B cell (primary cell): ENCODE results near the gene BTRC. TPM values are rescaled to one million over a fixed set of nuclear protein-coding genes. Genes with fewer than 3 reads are reported as not detected.

Experiments
- ATAC-seq: fragments of 200-7000 bp; cut with Tn5 transposase; one replicate; pipeline ENCODE4 v1.10.0; 2021; ENCODE audit warnings: low read depth, mild to moderate bottlenecking, moderate number of reproducible peaks, moderate library complexity
- CTCF ChIA-PET: fragments of 350-600 bp; sonication (Branson Sonifier 250); formaldehyde crosslinking; loops from one replicate; lab custom pipeline; 2021; ENCODE audit warnings: antibody characterized with exemption, inconsistent platforms; lab: Charles Lee
- POLR2A ChIA-PET: fragments of 350-600 bp; sonication (Branson Sonifier 250); formaldehyde crosslinking; loops from one replicate; lab custom pipeline; 2021; ENCODE audit warnings: antibody characterized with exemption; lab: Charles Lee
- DNase-seq: peaks from one replicate; pipeline ENCODE4 v3.0.0; 2013
- H2AFZ ChIP-seq: 2 replicates; pipeline ENCODE4 v1.6.1; 2012; ENCODE audit warnings: mild to moderate bottlenecking, low read depth, low read length; ENCODE audit not compliant: insufficient read depth, poor library complexity, severe bottlenecking
- H3K27ac ChIP-seq, 2 donors: 1 replicate in 1 of 2; 2 replicates in 1 of 2; pipeline ENCODE4 v1.5.1; 2012 to 2013; ENCODE audit warnings: low read length in 2 of 2, mild to moderate bottlenecking in 2 of 2, moderate library complexity in 1 of 2
- H3K27me3 ChIP-seq, 4 experiments: fragments of 200-600 bp in 1 of 4; sonication (generic) in 1 of 4; replicated peaks in 1 of 4; 1 replicate in 2 of 4; 2 replicates in 2 of 4; pipeline versions ENCODE4 v1.6.1 to v1.7.0; 2013 to 2016; ENCODE audit warnings: low read length in 3 of 4, mild to moderate bottlenecking in 2 of 4, mixed read lengths in 1 of 4, moderate library complexity in 1 of 4; ENCODE audit not compliant: insufficient read depth in 4 of 4, control insufficient read depth in 3 of 4; ENCODE audit errors: control extremely low read depth in 1 of 4
- H3K36me3 ChIP-seq, 2 experiments: replicated peaks in 1 of 2; 1 replicate in 1 of 2; 2 replicates in 1 of 2; pipeline versions ENCODE4 v1.6.1 to v1.7.1; 2013; ENCODE audit warnings: low read length in 1 of 2; ENCODE audit not compliant: insufficient read depth in 2 of 2, control insufficient read depth in 1 of 2; ENCODE audit errors: control extremely low read depth in 1 of 2, extremely low read depth in 1 of 2
- H3K4me1 ChIP-seq, 2 donors: fragments of 200-600 bp in 1 of 2; sonication (generic) in 1 of 2; 1 replicate in 1 of 2; 2 replicates in 1 of 2; pipeline versions ENCODE4 v1.5.1 to v1.6.1; 2013 to 2017; ENCODE audit warnings: low read length in 2 of 2; ENCODE audit not compliant: control insufficient read depth in 2 of 2, insufficient read depth in 2 of 2
- H3K4me2 ChIP-seq: replicated peaks from 2 replicates; pipeline ENCODE3; 2012; ENCODE audit warnings: mild to moderate bottlenecking, low read depth, low read length; ENCODE audit not compliant: poor library complexity, severe bottlenecking
- H3K4me3 ChIP-seq, 5 experiments: fragments of 200-600 bp in 1 of 5; sonication (generic) in 1 of 5; 1 replicate in 3 of 5; 2 replicates in 2 of 5; pipeline versions ENCODE4 v1.5.1 to v1.7.0; 2011 to 2016; ENCODE audit warnings: low read length in 4 of 5, mild to moderate bottlenecking in 4 of 5, low read depth in 2 of 5, control low read depth in 1 of 5, moderate library complexity in 1 of 5; ENCODE audit not compliant: insufficient read depth in 1 of 5; ENCODE audit errors: control extremely low read depth in 1 of 5, extremely low read depth in 1 of 5
- H3K79me2 ChIP-seq: fragments of 200-600 bp; sonication (generic); one replicate; pipeline ENCODE4 v1.6.0; 2016; ENCODE audit warnings: low read length; ENCODE audit not compliant: control insufficient read depth, insufficient read depth
- H3K9ac ChIP-seq: fragments of 200-600 bp; sonication (generic); 2 replicates; pipeline ENCODE4 v1.6.1; 2017; ENCODE audit warnings: mild to moderate bottlenecking, low read length, moderate library complexity
- H3K9me3 ChIP-seq, 3 donors: one replicate each; pipeline versions ENCODE4 v1.6.1 to v1.7.1; 2013; ENCODE audit warnings: low read length in 2 of 3; ENCODE audit not compliant: control insufficient read depth in 2 of 3, insufficient read depth in 1 of 3; ENCODE audit errors: control extremely low read depth in 1 of 3
- H4K20me1 ChIP-seq: 2 replicates; pipeline ENCODE4 v1.6.0; 2012; ENCODE audit warnings: mild to moderate bottlenecking, low read length; ENCODE audit not compliant: insufficient read depth, control insufficient read depth, poor library complexity, severe bottlenecking
- H3K27ac Mint-ChIP-seq: one replicate; pipeline ENCODE4 v1.8.0; 2021; ENCODE audit warnings: mixed read lengths
- H3K27me3 Mint-ChIP-seq: one replicate; pipeline ENCODE4 v1.8.0; 2021; ENCODE audit warnings: mixed read lengths
- H3K4me1 Mint-ChIP-seq: one replicate; pipeline ENCODE4 v1.8.0; 2021; ENCODE audit warnings: mixed read lengths
- H3K4me3 Mint-ChIP-seq: one replicate; pipeline ENCODE4 v1.8.0; 2021; ENCODE audit warnings: mixed read lengths
- H3K9me3 Mint-ChIP-seq: one replicate; pipeline ENCODE4 v1.8.0; 2022; ENCODE audit warnings: mixed read lengths; ENCODE audit not compliant: insufficient read depth
- EZH2 ChIP-seq: IDR thresholded peaks from 2 replicates; pipeline ENCODE4 v1.6.1; 2012; ENCODE audit warnings: borderline replicate concordance, low read depth, mild to moderate bottlenecking, moderate library complexity, low read length; ENCODE audit not compliant: insufficient read depth, poor library complexity, severe bottlenecking
- WGBS: methylation state at CpG from one replicate; pipeline ENCODE4 v1.1.5; 2013; ENCODE audit warnings: missing lambda C conversion rate; ENCODE audit not compliant: insufficient coverage; 5-methylcytosine and 5-hydroxymethylcytosine counted together
- intact Hi-C: fragments of 100-400 bp; cut with micrococcal nuclease; formaldehyde crosslinking; loops from one replicate; pipeline ENCODE4 v1.10.0; 2022
- polyA plus RNA-seq: library from polyadenylated mRNA; depleted of rRNA; stranded (reverse); fragments of >200 nt; gene quantifications from 2 replicates; pipeline ENCODE4 v1.2.3, GENCODE V29; 2012
- total RNA-seq, 2 donors: library from RNA; stranded (reverse); fragments of 120-200 nt in 1 of 2; gene quantifications; 1 replicate in 1 of 2; 2 replicates in 1 of 2; pipeline versions ENCODE4 v1.2.3 to v1.2.4, GENCODE V29; 2013 to 2022
- TF ChIP-seq, protein P1 (sequence below): fragments of 200-600 bp; IDR thresholded peaks from one replicate; pipeline ENCODE4 v1.8.0; 2022; ENCODE audit warnings: antibody characterized with exemption, mild to moderate bottlenecking

The BTRC gene
- total and polyA plus RNA-seq, 2 donors (not counting 1 experiment from before 2014, with no cell fraction given) = 4.3 to 21.9 TPM

DNA sequence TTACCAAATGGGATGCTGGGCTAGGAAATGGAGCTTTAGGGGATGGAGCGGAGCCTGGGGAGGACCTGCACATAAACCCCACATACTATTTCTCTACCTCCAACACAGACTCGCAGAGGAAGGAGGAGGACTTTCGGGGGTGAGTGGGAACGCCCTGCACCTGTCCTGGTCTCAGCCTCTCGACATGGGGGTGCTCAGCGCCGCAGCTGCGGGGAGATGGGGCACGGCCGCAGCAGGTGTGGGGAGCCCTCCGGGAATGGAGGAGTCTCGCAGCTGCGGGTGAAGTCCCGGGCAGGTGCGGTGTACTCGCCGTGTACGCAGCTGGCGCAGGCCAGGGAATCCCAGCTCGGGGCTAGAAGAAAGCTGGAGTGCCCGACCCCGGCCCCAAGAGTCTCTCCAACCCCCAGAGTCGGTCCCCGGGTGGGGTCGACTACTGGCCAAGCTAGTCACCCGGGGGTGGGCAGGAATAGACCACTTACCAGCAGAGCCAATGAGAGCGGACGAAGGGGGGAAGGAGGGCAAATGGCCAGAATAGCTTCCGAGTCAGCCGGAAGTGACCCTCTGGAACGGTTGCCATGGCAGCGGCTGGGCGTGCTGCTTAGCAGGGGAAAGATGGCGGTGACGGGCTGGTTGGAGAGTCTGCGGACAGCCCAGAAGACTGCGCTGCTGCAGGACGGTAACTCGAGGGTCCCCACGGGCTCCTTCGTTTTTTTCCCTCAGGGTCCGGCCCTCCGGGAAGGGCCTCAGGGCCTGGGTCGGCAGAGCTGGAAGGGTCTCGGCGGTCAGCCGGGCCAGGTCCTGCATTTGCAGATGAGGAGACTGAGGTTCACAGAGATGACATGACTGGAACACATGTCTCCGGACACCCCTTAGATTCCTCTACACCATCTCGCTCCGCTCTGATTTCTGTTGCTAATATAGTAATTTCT, 234.0 kb downstream of the BTRC start, which contains the start of the genes DPCD and POLL:
DPCD (plus strand) TSS at position 597 of the 929 bp plus-strand sequence; CDS start at position 613, 16 bp downstream.
POLL (minus strand) TSS at position 533 of the 929 bp plus-strand sequence. CDS start 897 bp downstream, outside the sequence.
- Mint-ChIP-seq H3K4me1 (peaks cover 21% of the 10 kb centered on the region), H3K4me3 (peak within 1 kb of the TSS; percentile 96), H3K27ac (peak within 1 kb of the TSS; percentile 85), H3K9me3 (no peaks in the 10 kb centered on the region), H3K27me3 (no peaks in the 10 kb centered on the region)
- Histone ChIP-seq H3K4me3 (peak within 1 kb of the TSS; percentile 57 to 95 (median 91)), H4K20me1 (no peaks in the 10 kb centered on the region), H2AFZ (peak within 1 kb of the TSS; percentile 98), H3K9ac (peak within 1 kb of the TSS; percentile 92), H3K27me3 (no peaks in the 10 kb centered on the region), H3K79me2 (peaks cover 17% of the 10 kb centered on the region), H3K4me2 (peak within 1 kb of the TSS; percentile 83), H3K36me3 (peaks cover 2 to 8% of the 10 kb centered on the region in 2 experiments), H3K4me1 (peaks cover 15 to 19% of the 10 kb centered on the region in 2 donors), H3K9me3 (no peaks in the 10 kb centered on the region), H3K27ac (peak within 1 kb of the TSS; percentile 70 to 86)
- POLR2A ChIA-PET = interaction anchor here (0.7 to 1.1 kb wide), 3 partner anchors 18 to 1053 kb away, joined by 3 read pairs; partner anchors contain the start of gene HIF1AN
- intact Hi-C loops = loop anchor here (1.0 to 5.0 kb wide), 4 partner anchors 18 to 235 kb away; partner anchors contain the start of gene NPM3
- CTCF ChIA-PET = interaction anchor here (0.6 to 1.5 kb wide), 4 partner anchors 16 to 578 kb away, joined by 4 to 7 read pairs (median 6); no protein-coding TSS in a partner anchor
- no peak for TF ChIP-seq EZH2
- TF ChIP-seq, protein P1, sequence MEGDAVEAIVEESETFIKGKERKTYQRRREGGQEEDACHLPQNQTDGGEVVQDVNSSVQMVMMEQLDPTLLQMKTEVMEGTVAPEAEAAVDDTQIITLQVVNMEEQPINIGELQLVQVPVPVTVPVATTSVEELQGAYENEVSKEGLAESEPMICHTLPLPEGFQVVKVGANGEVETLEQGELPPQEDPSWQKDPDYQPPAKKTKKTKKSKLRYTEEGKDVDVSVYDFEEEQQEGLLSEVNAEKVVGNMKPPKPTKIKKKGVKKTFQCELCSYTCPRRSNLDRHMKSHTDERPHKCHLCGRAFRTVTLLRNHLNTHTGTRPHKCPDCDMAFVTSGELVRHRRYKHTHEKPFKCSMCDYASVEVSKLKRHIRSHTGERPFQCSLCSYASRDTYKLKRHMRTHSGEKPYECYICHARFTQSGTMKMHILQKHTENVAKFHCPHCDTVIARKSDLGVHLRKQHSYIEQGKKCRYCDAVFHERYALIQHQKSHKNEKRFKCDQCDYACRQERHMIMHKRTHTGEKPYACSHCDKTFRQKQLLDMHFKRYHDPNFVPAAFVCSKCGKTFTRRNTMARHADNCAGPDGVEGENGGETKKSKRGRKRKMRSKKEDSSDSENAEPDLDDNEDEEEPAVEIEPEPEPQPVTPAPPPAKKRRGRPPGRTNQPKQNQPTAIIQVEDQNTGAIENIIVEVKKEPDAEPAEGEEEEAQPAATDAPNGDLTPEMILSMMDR = no peak
- WGBS = under 1% methylated on average over 40 of the region's 50 CpGs
- ATAC-seq (peak; percentile 96), DNase-seq (peak; percentile 92)
